SH-SY5Y (cell line): ENCODE measurements around the gene APLP1.

Experiments used
- GATA2 ChIP-seq: IDR thresholded peaks from 2 replicates; pipeline ENCODE4 v1.6.1; 2011; ENCODE audit warnings: mild to moderate bottlenecking, low read depth, low read length
- GATA3 ChIP-seq: IDR thresholded peaks from 2 replicates; pipeline ENCODE4 v1.6.1; 2011; ENCODE audit warnings: low read depth, mild to moderate bottlenecking, low read length, moderate library complexity

APLP1 gene

GRCh38 chr19:35868172-35868822, at the start of gene APLP1:
Gene APLP1 (plus strand): TSS chr19:35868574. CDS start chr19:35868637, 63 bp downstream.
- TF ChIP-seq GATA2 (no peak), GATA3 (no peak)

- TF ChIP-seq GATA2 = no peak
- TF ChIP-seq GATA3 = no peak
Observed at GRCh38 chr19:35822579-35822978, 45.8 kb upstream of the APLP1 start.

DNA sequence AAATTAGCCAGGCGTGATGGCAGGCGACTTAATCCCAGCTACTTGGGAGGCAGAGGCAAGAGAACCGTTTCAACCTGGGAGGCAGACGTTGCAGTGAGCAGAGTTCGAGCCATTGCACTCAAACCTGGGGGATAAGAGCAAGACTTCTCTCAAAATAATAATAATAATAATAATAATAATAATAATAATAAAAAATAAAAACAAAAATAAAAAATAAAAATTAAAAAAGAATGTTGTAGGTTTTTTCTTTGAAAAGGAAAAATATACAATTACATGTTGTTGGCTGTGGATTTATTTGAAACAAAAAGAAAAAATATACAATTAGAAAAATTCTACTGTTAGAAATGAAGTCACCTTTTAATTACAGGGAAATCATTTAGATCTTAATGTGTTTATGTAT, 44.2 kb upstream of the APLP1 start:
- TF ChIP-seq GATA3 (no peak), GATA2 (no peak)

DNA sequence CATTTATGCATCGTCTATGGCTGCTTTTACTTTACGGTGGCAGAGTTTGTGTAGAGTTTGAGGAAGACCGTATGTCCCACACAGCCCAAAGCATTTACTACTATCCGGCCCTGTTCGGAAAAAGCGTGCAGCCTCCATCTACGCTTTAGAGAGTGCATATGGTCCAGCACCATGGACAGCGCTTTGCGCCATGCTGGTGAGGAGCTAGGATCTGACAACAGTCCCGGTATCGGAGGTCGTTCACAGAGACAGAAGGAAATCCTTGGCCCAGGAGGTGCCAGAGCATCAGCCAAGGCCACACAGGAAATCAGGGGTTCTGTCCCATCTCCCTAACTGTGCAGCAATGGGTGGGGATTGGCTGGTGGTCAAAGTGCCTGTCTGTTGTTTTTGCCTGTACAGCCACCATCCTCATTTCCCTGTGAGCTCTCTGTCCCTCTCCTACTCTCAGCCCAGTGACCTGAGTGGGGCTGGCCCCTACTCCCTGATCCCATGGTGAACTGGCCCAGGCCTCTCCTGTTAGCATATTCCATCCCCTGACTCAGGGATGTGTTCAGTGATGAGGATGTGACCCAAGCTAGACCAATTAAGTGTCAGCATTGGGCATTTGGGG, 39.6 kb upstream of the APLP1 start:
- TF ChIP-seq GATA3 (no peak), GATA2 (no peak)

DNA sequence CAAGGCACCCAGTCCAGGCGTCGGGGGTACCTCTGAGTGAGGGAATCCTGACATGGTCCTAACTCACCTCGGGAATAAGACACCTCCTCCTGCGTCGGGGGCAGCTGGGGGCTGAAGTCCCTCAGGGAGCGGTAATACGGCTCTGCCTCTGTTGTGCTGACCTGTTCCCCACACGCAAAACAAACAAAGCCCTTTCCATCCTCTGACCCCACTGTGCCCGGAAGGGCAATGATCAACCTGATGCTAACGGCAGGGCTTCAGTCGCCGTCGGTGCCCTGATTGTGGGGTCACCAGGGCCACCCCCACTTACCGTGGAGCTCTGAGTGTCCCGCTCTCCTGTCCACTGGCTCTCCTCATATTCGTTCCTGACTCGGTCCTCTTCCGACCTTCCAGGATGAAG, 37.4 kb upstream of the APLP1 start:
- no peak for TF ChIP-seq GATA3
- no peak for TF ChIP-seq GATA2

DNA sequence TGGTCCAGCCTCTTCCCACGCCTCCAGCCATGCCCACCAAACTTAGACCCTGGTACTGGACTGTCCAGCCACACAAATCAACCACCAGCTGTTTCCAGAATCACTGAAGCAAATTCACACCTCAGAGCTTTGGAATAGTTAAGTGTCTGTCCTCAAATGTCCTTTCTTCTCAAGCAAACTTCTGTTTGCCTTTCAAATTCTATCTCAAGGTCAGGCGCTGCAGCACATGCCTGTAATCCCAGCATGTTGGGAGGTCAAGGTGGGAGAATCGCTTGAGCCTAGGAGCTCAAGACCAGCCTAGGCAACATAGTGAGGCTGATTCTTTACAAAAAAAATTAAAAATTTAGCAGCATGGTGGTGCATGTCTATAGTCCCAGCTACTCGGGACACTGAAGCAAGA, 36.3 kb upstream of the APLP1 start:
- no peak for TF ChIP-seq GATA3
- TF ChIP-seq GATA2 = no peak

GRCh38 chr19:35833972-35834371, 34.4 kb upstream of the APLP1 start:
- no peak for TF ChIP-seq GATA3
- TF ChIP-seq GATA2 = no peak

DNA sequence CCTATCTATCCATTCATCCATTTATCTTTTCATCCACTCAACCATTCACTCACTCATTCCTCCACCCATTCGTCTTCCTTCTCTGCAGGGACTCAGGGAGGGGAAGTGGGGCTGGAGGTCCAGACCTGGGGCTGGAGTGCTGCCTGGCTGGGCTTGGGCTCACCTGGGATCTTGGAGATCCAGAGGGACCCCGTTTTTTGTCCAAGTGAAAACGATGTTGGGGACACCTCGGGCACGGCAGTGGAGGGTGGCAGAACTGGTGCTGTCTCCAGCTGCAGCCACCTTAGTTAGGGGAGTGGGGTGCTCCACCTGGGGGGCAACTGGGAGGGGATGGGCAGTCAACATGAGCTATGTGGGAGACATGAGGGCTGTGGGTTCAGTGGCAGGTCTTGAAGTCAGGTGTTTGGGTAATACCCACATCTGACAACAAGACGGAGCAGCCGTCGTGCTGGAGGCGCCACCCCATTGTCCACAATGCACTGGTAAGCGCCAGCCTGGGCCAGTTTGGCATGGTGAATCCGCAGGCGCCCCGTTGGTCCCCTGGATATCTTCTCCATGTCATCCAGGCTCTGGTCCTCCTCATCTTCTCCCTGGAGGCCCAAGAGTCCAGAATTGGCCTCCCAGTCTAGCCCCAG, 26.3 kb upstream of the APLP1 start:
- TF ChIP-seq GATA3 (no peak), GATA2 (no peak)

DNA sequence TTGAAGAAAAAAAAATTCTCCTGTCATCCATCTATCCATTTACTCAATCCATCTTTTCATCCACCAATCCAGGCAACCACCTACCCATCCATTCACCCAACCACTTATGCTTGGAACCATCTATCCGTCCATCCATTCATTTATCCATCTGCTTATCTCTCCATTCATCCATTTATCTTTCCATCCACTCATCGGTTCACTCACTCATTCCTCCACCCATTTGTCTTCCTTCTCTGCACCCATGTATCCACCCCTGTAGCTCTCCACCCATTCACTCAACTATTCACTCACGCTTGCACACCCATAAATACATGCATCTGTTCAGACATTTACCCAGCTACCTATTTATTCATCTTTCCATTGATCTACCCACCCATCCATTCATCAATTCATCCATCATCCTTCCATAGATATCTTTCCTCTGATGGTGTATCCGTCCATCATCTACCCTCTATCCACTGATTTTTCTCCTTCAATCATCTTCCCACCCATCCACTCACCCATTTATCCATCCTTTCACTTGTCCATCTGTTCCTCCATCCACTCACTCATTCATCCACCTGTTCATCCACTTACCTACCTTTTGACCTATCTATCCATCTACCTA, 25.6 kb upstream of the APLP1 start:
- TF ChIP-seq GATA2 (no peak), GATA3 (no peak)

DNA sequence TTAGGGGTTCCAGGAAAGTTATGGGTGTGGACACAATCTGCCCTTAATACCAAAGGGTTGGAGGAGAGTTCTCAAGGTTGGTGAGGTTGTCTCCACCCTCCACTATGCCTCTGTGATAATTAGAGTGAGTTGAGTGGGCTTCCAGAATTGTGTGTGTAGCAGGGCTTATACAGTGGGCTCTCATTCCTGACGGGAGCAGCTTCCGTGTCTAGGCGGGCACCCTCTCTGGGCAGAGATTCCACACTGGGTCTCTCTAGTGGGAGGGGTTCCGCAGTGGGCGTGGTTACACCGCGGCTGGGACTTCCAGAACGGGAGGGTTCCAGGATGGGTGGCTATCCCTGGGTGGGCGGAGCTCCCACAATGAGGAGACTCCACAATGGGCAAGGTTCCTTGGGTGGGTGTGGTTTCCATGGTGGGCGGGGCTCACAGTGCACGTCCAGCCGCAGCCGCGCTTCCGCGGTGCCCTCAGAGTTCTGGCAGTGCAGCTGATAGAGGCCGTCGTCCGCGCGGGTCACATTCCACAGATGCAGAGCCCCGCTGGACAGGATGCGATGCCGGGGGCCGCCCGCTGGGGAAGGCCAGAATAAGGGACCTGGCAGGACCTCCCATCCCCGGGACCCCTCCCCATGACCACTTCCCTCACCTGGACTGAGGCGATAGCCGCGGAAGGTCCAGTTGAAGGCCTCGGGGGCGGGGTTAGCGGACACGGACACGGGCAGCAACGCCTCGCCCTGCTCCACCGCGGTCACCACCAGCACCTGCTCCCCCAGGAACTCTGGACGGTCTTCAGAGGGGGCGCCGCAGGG, 24.5 kb upstream of the APLP1 start:
- TF ChIP-seq GATA3 = no peak
- TF ChIP-seq GATA2 = no peak

- TF ChIP-seq GATA3 = no peak
- no peak for TF ChIP-seq GATA2
Observed at GRCh38 chr19:35844482-35845214, 23.7 kb upstream of the APLP1 start.

GRCh38 chr19:35845215-35846037, 22.9 kb upstream of the APLP1 start:
- TF ChIP-seq GATA3 (no peak), GATA2 (no peak)
